Fibroblast of villous mesenchyme (primary cell): ENCODE data around the gene ASAP2. TPM values are rescaled to one million over a fixed set of nuclear protein-coding genes. Genes with fewer than 3 reads are reported as not detected.

Experiments
- DNase-seq: peaks from one replicate; pipeline ENCODE4 v3.0.0-alpha.2; 2010; ENCODE audit warnings: low read depth
- H3K4me3 ChIP-seq: 2 replicates; pipeline ENCODE4 v1.5.1; 2011; ENCODE audit warnings: low read depth, mild to moderate bottlenecking, low read length
- total RNA-seq: library from RNA; depleted of rRNA; stranded (reverse); fragments of >200 nt; gene quantifications from 2 replicates; pipeline ENCODE4 v1.2.3, GENCODE V29; 2012
- TF ChIP-seq, protein P1 (sequence below): IDR thresholded peaks from 2 replicates; pipeline ENCODE4 v1.5.1; 2012; ENCODE audit warnings: low read depth, mild to moderate bottlenecking, low read length; ENCODE audit not compliant: insufficient read depth

The ASAP2 gene
- total RNA-seq, 1 donor, result 66.5 TPM

DNA sequence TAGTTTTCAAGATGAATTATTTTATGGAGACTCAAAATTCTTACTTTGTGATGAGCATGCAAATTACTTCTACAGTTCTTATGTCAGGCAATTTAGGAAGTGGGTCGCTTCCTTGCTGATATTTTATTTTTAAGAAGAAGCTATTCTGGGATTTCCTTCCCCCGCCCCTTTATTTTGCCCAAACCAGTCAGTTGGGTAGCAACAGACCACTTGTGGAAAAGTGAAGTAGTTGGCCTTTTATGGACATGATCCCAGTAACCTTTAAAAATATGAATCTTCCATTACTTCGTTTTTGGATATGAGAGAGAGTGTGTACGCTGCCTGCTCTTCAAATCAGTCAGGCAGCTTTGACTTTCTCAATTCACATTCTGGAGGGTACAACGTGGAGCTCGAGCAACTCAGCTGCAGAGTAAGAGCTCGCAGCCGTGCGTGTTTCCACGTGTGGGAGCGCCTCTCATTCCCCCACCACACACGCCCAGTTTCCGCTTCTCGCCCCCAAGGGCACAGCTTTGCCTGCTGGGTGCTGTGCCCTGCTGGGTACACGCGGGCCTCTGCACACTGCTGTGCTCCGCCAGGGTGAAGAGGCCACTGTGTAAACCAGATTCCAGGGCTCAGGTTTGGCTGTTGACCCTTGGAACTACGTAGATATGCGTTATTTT lies 124.1 kb downstream of the ASAP2 start:
- TF ChIP-seq, protein P1, sequence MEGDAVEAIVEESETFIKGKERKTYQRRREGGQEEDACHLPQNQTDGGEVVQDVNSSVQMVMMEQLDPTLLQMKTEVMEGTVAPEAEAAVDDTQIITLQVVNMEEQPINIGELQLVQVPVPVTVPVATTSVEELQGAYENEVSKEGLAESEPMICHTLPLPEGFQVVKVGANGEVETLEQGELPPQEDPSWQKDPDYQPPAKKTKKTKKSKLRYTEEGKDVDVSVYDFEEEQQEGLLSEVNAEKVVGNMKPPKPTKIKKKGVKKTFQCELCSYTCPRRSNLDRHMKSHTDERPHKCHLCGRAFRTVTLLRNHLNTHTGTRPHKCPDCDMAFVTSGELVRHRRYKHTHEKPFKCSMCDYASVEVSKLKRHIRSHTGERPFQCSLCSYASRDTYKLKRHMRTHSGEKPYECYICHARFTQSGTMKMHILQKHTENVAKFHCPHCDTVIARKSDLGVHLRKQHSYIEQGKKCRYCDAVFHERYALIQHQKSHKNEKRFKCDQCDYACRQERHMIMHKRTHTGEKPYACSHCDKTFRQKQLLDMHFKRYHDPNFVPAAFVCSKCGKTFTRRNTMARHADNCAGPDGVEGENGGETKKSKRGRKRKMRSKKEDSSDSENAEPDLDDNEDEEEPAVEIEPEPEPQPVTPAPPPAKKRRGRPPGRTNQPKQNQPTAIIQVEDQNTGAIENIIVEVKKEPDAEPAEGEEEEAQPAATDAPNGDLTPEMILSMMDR, result no peak
- no peak for DNase-seq
- no peak overlapping the region for H3K4me3 ChIP-seq

DNA sequence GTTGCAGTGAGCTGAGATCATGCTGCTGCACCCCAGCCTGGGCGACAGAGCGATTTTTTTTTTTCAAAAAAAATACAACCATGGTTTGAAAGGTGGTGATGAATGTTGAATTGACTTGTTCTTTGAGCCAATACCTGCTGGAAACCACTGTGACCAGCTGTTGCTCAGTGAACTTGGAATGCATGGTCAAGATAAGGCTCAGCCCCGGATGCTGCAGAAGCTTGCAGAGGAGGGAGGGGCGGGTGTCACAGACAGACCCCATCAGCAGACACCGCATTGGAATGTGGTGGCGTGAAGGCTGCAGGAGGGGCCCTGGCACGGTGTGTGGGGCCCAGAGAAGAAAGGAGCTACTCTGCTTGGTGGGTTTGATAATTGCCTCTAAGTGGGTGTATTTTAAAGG lies 125.1 kb downstream of the ASAP2 start:
- no peak overlapping the region for H3K4me3 ChIP-seq
- DNase-seq, result peak; percentile 51
- TF ChIP-seq, protein P1, result no peak

DNA sequence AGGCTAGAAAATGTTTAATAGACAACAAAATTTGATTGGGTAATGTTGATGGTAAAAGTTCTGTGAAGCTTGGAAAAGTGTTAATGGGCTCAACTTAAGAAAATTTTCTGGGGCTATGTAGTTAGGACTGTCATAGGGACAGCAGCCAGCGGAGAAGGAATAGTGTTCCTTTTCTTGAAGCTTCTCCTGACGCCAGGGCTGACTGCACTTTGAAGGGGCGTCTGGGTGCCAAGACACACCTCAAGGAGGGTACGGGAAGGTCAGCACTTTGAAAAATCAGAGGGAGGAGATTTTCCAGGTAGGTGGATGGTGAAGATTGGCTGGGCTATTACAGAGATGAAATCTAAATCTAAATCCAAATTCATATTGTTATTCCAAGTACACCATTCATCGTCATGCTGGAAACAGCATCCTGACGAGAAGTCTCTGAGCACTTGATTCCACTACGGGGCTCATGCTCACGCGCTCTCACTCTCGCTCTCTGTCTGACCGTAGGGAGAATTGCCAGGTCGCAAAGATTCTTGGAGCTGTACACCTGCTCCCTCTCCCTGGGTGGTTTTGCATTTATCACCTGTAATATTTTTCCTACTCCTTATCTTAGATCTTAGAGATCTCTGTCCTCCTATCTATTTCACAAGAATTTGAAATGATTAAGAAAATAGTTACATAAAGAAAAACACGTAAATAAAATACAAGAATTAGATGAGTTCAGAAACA lies 125.7 kb downstream of the ASAP2 start:
- no peak for DNase-seq
- TF ChIP-seq, protein P1, result no peak

DNA sequence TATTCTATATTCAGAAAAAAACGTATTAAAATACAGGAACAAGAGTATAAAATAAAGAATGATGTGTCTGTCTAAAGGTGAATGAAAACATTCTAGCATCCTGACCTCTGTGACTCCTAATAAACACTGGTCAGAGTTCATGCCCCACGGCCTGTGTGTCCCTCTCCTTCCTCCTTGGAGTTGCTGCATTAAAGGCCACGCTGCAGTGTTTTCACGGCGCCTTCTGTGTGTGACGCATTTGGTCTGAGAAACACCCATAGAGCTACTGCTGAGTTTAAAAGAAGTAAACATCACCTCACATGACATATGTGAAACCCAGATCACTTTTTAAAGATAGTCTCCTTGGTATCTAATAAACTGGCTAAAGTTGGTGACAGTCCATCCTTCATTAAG lies 126.2 kb downstream of the ASAP2 start:
- TF ChIP-seq, protein P1, result no peak
- no peak overlapping the region for H3K4me3 ChIP-seq
- DNase-seq, result peak; percentile 34

More for the DNA sequence above, 125.7 kb downstream of the ASAP2 start:
- no peak overlapping the region for H3K4me3 ChIP-seq

DNA sequence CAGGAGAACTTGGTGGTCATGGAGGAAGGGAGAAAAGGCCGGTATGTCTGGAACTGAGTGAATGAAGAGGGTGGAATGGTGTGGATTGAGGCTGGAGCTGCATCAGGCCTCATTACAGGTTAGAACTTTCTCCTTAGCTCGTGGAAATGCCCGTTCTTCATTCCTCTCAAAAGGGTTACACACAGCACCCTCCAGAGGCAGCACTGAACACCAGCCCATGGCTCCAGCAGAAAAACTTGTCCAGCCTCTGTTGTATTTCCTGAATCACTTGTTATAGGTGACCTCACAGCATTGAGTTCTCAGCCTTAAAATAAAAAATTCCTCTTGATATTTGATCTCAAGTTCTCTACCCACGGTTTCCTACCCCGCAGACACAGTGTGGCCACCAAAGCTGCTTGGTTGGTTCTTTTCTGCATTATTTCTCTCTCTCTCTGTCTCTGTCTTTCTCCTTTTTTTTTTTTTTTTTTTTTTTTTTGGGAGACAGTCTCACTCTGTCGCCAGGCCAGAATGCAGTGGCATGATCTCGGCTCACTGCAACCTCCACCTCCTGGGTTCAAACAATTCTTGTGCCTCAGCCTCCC lies 127.1 kb downstream of the ASAP2 start:
- TF ChIP-seq, protein P1, result peak; percentile 77
- H3K4me3 ChIP-seq, result no peak overlapping the region
- peak; percentile 84 for DNase-seq

DNA sequence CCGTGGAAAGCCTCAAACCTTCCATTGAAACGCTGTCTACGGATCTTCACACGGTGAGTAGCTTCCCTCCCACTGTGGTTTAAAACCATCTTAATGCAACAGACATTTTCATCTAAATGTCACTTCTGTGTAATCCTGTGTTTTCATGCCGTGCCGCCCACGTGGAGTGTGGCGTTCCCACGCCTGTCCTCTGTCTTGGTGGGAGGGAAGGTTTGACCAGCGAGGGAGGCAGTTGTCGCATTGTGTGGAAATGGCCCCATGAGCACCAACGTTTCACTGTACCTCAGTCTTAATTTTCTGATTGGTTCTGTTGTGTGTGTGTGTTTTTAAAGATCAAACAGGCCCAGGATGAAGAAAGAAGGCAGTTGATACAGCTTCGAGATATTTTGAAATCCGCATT lies 128.1 kb downstream of the ASAP2 start:
- H3K4me3 ChIP-seq, result no peak overlapping the region

More for the DNA sequence above, 128.1 kb downstream of the ASAP2 start:
- no peak for DNase-seq
- TF ChIP-seq, protein P1, result no peak
